ENCODE data around the gene NPR1.
"Not testable (repeated sequence)": the region's sequence is repeated elsewhere in the genome, so short reads cannot be mapped to it uniquely, and the experiment has no call there.

The NPR1 gene

GRCh38 chr1:153698020-153698922 is 19.8 kb downstream of the NPR1 start:
- Mint-ChIP-seq H3K36me3 (ENCODE audit: low read depth) (no peaks in the 10 kb centered on the region), H3K9me3 (no peaks in the 10 kb centered on the region), H3K4me3 (peak overlapping the region; percentile 44), H3K4me1 (ENCODE audit: low read depth) (peaks cover 14% of the 10 kb centered on the region), H3K27ac (peak overlapping the region; percentile 91), H3K27me3 (no peaks in the 10 kb centered on the region)
- intact Hi-C loops (cut with micrococcal nuclease): no loop called here

- no peaks in the 10 kb centered on the region for H3K36me3 Mint-ChIP-seq (ENCODE audit: low read depth)
- no peaks in the 10 kb centered on the region for H3K9me3 Mint-ChIP-seq
- no peaks in the 10 kb centered on the region for H3K27me3 Mint-ChIP-seq
- intact Hi-C loops (cut with micrococcal nuclease): no loop called here
- H3K27ac Mint-ChIP-seq: no peak overlapping the region
- peaks cover 14% of the 10 kb centered on the region for H3K4me1 Mint-ChIP-seq (ENCODE audit: low read depth)
- no peak overlapping the region for H3K4me3 Mint-ChIP-seq
Observed at GRCh38 chr1:153698923-153699714, 20.6 kb downstream of the NPR1 start.

- Mint-ChIP-seq H3K36me3 (ENCODE audit: low read depth) (no peaks in the 10 kb centered on the region), H3K27me3 (no peaks in the 10 kb centered on the region), H3K27ac (no peak overlapping the region), H3K4me1 (ENCODE audit: low read depth) (peaks cover 14% of the 10 kb centered on the region), H3K9me3 (no peaks in the 10 kb centered on the region), H3K4me3 (no peak overlapping the region)
- intact Hi-C loops (cut with micrococcal nuclease): no loop called here
Observed at GRCh38 chr1:153699768-153700167, 21.3 kb downstream of the NPR1 start.

GRCh38 chr1:153705484-153705883 is 27.0 kb downstream of the NPR1 start:
- H3K9me3 Mint-ChIP-seq: no peaks in the 10 kb centered on the region
- H3K4me1 Mint-ChIP-seq (ENCODE audit: low read depth): no peaks in the 10 kb centered on the region
- H3K4me3 Mint-ChIP-seq: no peak overlapping the region
- intact Hi-C loops (cut with micrococcal nuclease): no loop called here
- no peak overlapping the region for H3K27ac Mint-ChIP-seq
- peaks cover 1% of the 10 kb centered on the region for H3K27me3 Mint-ChIP-seq
- H3K36me3 Mint-ChIP-seq (ENCODE audit: low read depth): no peaks in the 10 kb centered on the region

GRCh38 chr1:153711026-153711425 is 32.5 kb downstream of the NPR1 start:
- H3K27me3 Mint-ChIP-seq: peaks cover 12% of the 10 kb centered on the region
- no peak overlapping the region for H3K4me3 Mint-ChIP-seq
- H3K9me3 Mint-ChIP-seq: no peaks in the 10 kb centered on the region
- no peaks in the 10 kb centered on the region for H3K4me1 Mint-ChIP-seq (ENCODE audit: low read depth)
- intact Hi-C loops (cut with micrococcal nuclease): no loop called here
- H3K36me3 Mint-ChIP-seq (ENCODE audit: low read depth): no peaks in the 10 kb centered on the region
- no peak overlapping the region for H3K27ac Mint-ChIP-seq

- H3K36me3 Mint-ChIP-seq (ENCODE audit: low read depth); intact Hi-C loops (cut with micrococcal nuclease); H3K4me3 Mint-ChIP-seq; H3K27ac Mint-ChIP-seq; H3K4me1 Mint-ChIP-seq (ENCODE audit: low read depth); H3K9me3 Mint-ChIP-seq: not testable (repeated sequence)
- H3K27me3 Mint-ChIP-seq: peaks cover 11% of the 10 kb centered on the region
Observed at GRCh38 chr1:153716211-153716610, 37.7 kb downstream of the NPR1 start.

- H3K27me3 Mint-ChIP-seq: peaks cover 9% of the 10 kb centered on the region
- intact Hi-C loops (cut with micrococcal nuclease): no loop called here
- no peaks in the 10 kb centered on the region for H3K4me1 Mint-ChIP-seq (ENCODE audit: low read depth)
- H3K4me3 Mint-ChIP-seq: no peak overlapping the region
- no peaks in the 10 kb centered on the region for H3K36me3 Mint-ChIP-seq (ENCODE audit: low read depth)
- no peak overlapping the region for H3K27ac Mint-ChIP-seq
- no peaks in the 10 kb centered on the region for H3K9me3 Mint-ChIP-seq
Observed at GRCh38 chr1:153717330-153717729, 38.8 kb downstream of the NPR1 start.

- H3K27ac Mint-ChIP-seq: no peak overlapping the region
- intact Hi-C loops (cut with micrococcal nuclease): no loop called here
- H3K36me3 Mint-ChIP-seq (ENCODE audit: low read depth): peaks cover 7% of the 10 kb centered on the region
- no peaks in the 10 kb centered on the region for H3K27me3 Mint-ChIP-seq
- peaks cover 4% of the 10 kb centered on the region for H3K4me1 Mint-ChIP-seq (ENCODE audit: low read depth)
- H3K9me3 Mint-ChIP-seq: no peaks in the 10 kb centered on the region
- no peak overlapping the region for H3K4me3 Mint-ChIP-seq
Observed at GRCh38 chr1:153723687-153724086, 45.2 kb downstream of the NPR1 start.

GRCh38 chr1:153724634-153725033 is 46.1 kb downstream of the NPR1 start:
- H3K27me3 Mint-ChIP-seq; H3K27ac Mint-ChIP-seq; intact Hi-C loops (cut with micrococcal nuclease); H3K36me3 Mint-ChIP-seq (ENCODE audit: low read depth); H3K9me3 Mint-ChIP-seq; H3K4me3 Mint-ChIP-seq: not testable (repeated sequence)
- H3K4me1 Mint-ChIP-seq (ENCODE audit: low read depth): peaks cover 13% of the 10 kb centered on the region

GRCh38 chr1:153727463-153728304 is 49.2 kb downstream of the NPR1 start, which contains the start of gene INTS3:
INTS3 (plus strand) TSS chr1:153728050; CDS start chr1:153728635, 585 bp downstream.
- Mint-ChIP-seq H3K27ac (peak within 1 kb of the TSS; percentile 99), H3K27me3 (no peaks in the 10 kb centered on the region), H3K4me3 (peak within 1 kb of the TSS; percentile 95), H3K4me1 (ENCODE audit: low read depth) (peaks cover 28% of the 10 kb centered on the region), H3K9me3 (no peaks in the 10 kb centered on the region), H3K36me3 (ENCODE audit: low read depth) (peaks cover 23% of the 10 kb centered on the region)
- intact Hi-C loops (cut with micrococcal nuclease): no loop called here

GRCh38 chr1:153728305-153729066 is 50.0 kb downstream of the NPR1 start:
- H3K9me3 Mint-ChIP-seq: no peaks in the 10 kb centered on the region
- H3K4me3 Mint-ChIP-seq: peak overlapping the region; percentile 95
- intact Hi-C loops (cut with micrococcal nuclease): no loop called here
- peaks cover 23% of the 10 kb centered on the region for H3K36me3 Mint-ChIP-seq (ENCODE audit: low read depth)
- peaks cover 30% of the 10 kb centered on the region for H3K4me1 Mint-ChIP-seq (ENCODE audit: low read depth)
- H3K27ac Mint-ChIP-seq: peak overlapping the region; percentile 99
- no peaks in the 10 kb centered on the region for H3K27me3 Mint-ChIP-seq

- no peaks in the 10 kb centered on the region for H3K9me3 Mint-ChIP-seq
- H3K4me3 Mint-ChIP-seq: no peak overlapping the region
- H3K36me3 Mint-ChIP-seq (ENCODE audit: low read depth): peaks cover 23% of the 10 kb centered on the region
- peaks cover 50% of the 10 kb centered on the region for H3K4me1 Mint-ChIP-seq (ENCODE audit: low read depth)
- H3K27me3 Mint-ChIP-seq: no peaks in the 10 kb centered on the region
- intact Hi-C loops (cut with micrococcal nuclease): no loop called here
- H3K27ac Mint-ChIP-seq: peak overlapping the region; percentile 24
Observed at GRCh38 chr1:153730468-153730988, 52.0 kb downstream of the NPR1 start.

- peak overlapping the region; percentile 84 for H3K27ac Mint-ChIP-seq
- peaks cover 48% of the 10 kb centered on the region for H3K4me1 Mint-ChIP-seq (ENCODE audit: low read depth)
- H3K27me3 Mint-ChIP-seq: no peaks in the 10 kb centered on the region
- no peaks in the 10 kb centered on the region for H3K9me3 Mint-ChIP-seq
- intact Hi-C loops (cut with micrococcal nuclease): no loop called here
- H3K4me3 Mint-ChIP-seq: no peak overlapping the region
- H3K36me3 Mint-ChIP-seq (ENCODE audit: low read depth): peaks cover 25% of the 10 kb centered on the region
Observed at GRCh38 chr1:153733970-153734369, 55.5 kb downstream of the NPR1 start.
